ENCODE measurements around the gene DYNLRB1.

DNA sequence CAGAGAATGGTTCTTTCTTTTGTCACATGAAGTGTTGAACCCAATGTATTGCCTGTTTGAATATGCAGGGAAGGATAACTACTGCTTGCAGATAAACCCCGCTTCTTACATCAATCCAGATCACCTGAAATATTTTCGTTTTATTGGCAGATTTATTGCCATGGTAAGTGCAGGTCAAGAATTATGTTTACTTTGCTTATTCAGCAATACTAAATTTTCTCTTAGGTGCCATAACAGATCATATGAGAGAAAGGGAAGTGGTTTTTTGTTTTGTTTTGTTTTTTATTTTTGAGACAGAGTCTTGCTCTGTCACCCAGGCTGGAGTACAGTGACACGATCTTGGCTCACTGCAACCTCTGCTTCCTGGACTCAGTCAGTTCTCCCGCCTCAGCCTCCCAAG lies 36.6 kb upstream of the DYNLRB1 start:
- TF ChIP-seq, protein P1, sequence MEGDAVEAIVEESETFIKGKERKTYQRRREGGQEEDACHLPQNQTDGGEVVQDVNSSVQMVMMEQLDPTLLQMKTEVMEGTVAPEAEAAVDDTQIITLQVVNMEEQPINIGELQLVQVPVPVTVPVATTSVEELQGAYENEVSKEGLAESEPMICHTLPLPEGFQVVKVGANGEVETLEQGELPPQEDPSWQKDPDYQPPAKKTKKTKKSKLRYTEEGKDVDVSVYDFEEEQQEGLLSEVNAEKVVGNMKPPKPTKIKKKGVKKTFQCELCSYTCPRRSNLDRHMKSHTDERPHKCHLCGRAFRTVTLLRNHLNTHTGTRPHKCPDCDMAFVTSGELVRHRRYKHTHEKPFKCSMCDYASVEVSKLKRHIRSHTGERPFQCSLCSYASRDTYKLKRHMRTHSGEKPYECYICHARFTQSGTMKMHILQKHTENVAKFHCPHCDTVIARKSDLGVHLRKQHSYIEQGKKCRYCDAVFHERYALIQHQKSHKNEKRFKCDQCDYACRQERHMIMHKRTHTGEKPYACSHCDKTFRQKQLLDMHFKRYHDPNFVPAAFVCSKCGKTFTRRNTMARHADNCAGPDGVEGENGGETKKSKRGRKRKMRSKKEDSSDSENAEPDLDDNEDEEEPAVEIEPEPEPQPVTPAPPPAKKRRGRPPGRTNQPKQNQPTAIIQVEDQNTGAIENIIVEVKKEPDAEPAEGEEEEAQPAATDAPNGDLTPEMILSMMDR (IDR thresholded peaks at IDR 0.05 in 2 of 3, conservative IDR thresholded peaks at IDR 0.05 in 1 of 3; ENCODE audit: control insufficient read depth in 2 of 3, extremely low read depth in 1 of 3, insufficient read depth in 1 of 3, low read depth in 3 of 3, low read length in 3 of 3) = no peak
- no peak for TF ChIP-seq HDAC2 (IDR thresholded peaks at IDR 0.05)
- TF ChIP-seq SPI1 (IDR thresholded peaks at IDR 0.05; ENCODE audit: borderline replicate concordance, insufficient read depth, low read depth, low read length) = no peak
- TF ChIP-seq, protein P2, sequence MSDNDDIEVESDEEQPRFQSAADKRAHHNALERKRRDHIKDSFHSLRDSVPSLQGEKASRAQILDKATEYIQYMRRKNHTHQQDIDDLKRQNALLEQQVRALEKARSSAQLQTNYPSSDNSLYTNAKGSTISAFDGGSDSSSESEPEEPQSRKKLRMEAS (IDR thresholded peaks at IDR 0.05; ENCODE audit: low read depth, low read length) = no peak
